Bronchial epithelial cell (primary cell): ENCODE data around the gene DGKD. TPM values are rescaled to one million over a fixed set of nuclear protein-coding genes. Genes with fewer than 3 reads are reported as not detected.
A peak's percentile ranks its signal among the peaks of the same experiment; 100 is the strongest.

Experiments used
- DNase-seq: peaks from one replicate; pipeline ENCODE4 v3.0.0-alpha.2; 2010; ENCODE audit warnings: low read depth
- FAIRE-seq: peaks from 2 replicates; lab custom pipeline; 2011; peaks lifted over from hg19 to GRCh38; lab: Jason Lieb, UNC
- H3K27me3 ChIP-seq: 2 replicates; pipeline ENCODE4 v1.5.1; 2011; ENCODE audit warnings: low read length; ENCODE audit not compliant: control insufficient read depth, insufficient read depth
- H3K36me3 ChIP-seq: 2 replicates; pipeline ENCODE4 v1.5.1; 2011; ENCODE audit warnings: low read length; ENCODE audit not compliant: control insufficient read depth, insufficient read depth
- H3K4me3 ChIP-seq: 2 replicates; pipeline ENCODE4 v1.5.1; 2011; ENCODE audit warnings: mild to moderate bottlenecking, low read depth, low read length, control low read depth
- CTCF ChIP-seq: IDR thresholded peaks from 2 replicates; pipeline ENCODE4 v1.5.1; 2011; ENCODE audit warnings: mild to moderate bottlenecking, moderate library complexity, low read length, control low read depth, inconsistent platforms; ENCODE audit not compliant: insufficient read depth, severe bottlenecking
- total RNA-seq: library from RNA; depleted of rRNA; stranded (reverse); fragments of >200 nt; gene quantifications from 2 replicates; pipeline ENCODE4 v1.2.1, GENCODE V29; 2014

The DGKD gene
- total RNA-seq, 1 donor from 2014 or later: 14.5 TPM

- DNase-seq (peak; percentile 13), FAIRE-seq (peak; percentile 90)
- peak; percentile 37 for TF ChIP-seq CTCF
- no peak overlapping the region for H3K4me3 ChIP-seq
- peaks cover 23% of the 10 kb centered on the region for H3K36me3 ChIP-seq
- no peaks in the 10 kb centered on the region for H3K27me3 ChIP-seq
Measured at GRCh38 chr2:233448220-233448559, 93.9 kb downstream of the DGKD start.

GRCh38 chr2:233448575-233448974 lies 94.3 kb downstream of the DGKD start:
- no peak for TF ChIP-seq CTCF
- H3K36me3 ChIP-seq: peaks cover 23% of the 10 kb centered on the region
- DNase-seq: no peak
- no peak for FAIRE-seq
- H3K4me3 ChIP-seq: no peak overlapping the region
- no peaks in the 10 kb centered on the region for H3K27me3 ChIP-seq

- no peak for FAIRE-seq
- TF ChIP-seq CTCF: peak; percentile 90
Measured at GRCh38 chr2:233449081-233449901, 95.0 kb downstream of the DGKD start.

GRCh38 chr2:233449921-233450863 lies 95.9 kb downstream of the DGKD start:
- no peak for DNase-seq
- FAIRE-seq: no peak
- no peak for TF ChIP-seq CTCF
- H3K27me3 ChIP-seq: no peaks in the 10 kb centered on the region
- H3K36me3 ChIP-seq: peaks cover 22% of the 10 kb centered on the region
- H3K4me3 ChIP-seq: no peak overlapping the region

More at GRCh38 chr2:233449081-233449901, 95.0 kb downstream of the DGKD start:
- Histone ChIP-seq H3K4me3 (no peak overlapping the region), H3K36me3 (peaks cover 22% of the 10 kb centered on the region), H3K27me3 (no peaks in the 10 kb centered on the region)
- peak; percentile 28 for DNase-seq

GRCh38 chr2:233450864-233451575 lies 96.7 kb downstream of the DGKD start:
- TF ChIP-seq CTCF: no peak
- Histone ChIP-seq H3K4me3 (no peak overlapping the region), H3K27me3 (no peaks in the 10 kb centered on the region), H3K36me3 (peaks cover 18% of the 10 kb centered on the region)
- no peak for FAIRE-seq
- no peak for DNase-seq
